Activated naive CD4-positive, alpha-beta T cell treated with anti-CD3 and anti-CD28 coated beads, Interleukin-2, amount 50 U/mL, for 24 hours (primary cell): ENCODE results near the gene PLK4.

Experiments used
- H3K27ac Mint-ChIP-seq: one replicate; pipeline ENCODE4 v1.8.0; 2021; ENCODE audit warnings: mild to moderate bottlenecking, mixed read lengths
- H3K27me3 Mint-ChIP-seq: one replicate; pipeline ENCODE4 v1.8.0; 2021; ENCODE audit warnings: mixed read lengths
- H3K36me3 Mint-ChIP-seq: one replicate; pipeline ENCODE4 v1.8.0; 2021; ENCODE audit warnings: mixed read lengths
- H3K4me1 Mint-ChIP-seq: one replicate; pipeline ENCODE4 v1.8.0; 2021; ENCODE audit warnings: mixed read lengths
- H3K4me3 Mint-ChIP-seq: one replicate; pipeline ENCODE4 v1.8.0; 2021; ENCODE audit warnings: mild to moderate bottlenecking, mixed read lengths
- H3K9me3 Mint-ChIP-seq: one replicate; pipeline ENCODE4 v1.8.0; 2021; ENCODE audit warnings: mixed read lengths

The PLK4 gene

GRCh38 chr4:127880763-127881562 lies at the start of gene PLK4:
PLK4 (plus strand) TSS chr4:127880893; CDS start chr4:127881135, 242 bp downstream.
- Mint-ChIP-seq H3K9me3 (no peaks in the 10 kb centered on the region), H3K27me3 (no peaks in the 10 kb centered on the region), H3K4me1 (peaks cover 19% of the 10 kb centered on the region), H3K4me3 (peak within 1 kb of the TSS; percentile 99), H3K27ac (peak within 1 kb of the TSS; percentile 99), H3K36me3 (peaks cover 8% of the 10 kb centered on the region)

DNA sequence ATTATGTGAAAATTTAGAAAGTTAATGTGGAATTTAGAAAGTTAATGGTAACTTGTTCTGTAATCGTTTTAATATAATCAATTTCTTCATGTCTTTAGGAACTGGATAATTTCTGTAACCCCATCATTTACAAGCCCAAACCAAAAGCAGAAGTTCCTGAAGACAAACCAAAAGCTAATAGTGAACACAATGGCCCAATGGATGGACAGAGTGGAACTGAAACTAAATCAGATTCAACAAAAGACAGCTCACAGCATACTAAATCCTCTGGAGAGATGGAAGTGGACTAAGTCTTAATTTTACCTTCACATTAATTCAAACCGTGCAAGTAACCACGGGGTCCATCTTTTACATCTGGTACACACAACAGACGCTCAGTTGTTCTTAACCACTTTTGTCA lies 48.1 kb upstream of the PLK4 start:
- H3K27me3 Mint-ChIP-seq, result no peaks in the 10 kb centered on the region
- H3K9me3 Mint-ChIP-seq, result no peaks in the 10 kb centered on the region
- H3K4me1 Mint-ChIP-seq, result no peaks in the 10 kb centered on the region
- H3K27ac Mint-ChIP-seq, result no peak overlapping the region
- no peaks in the 10 kb centered on the region for H3K36me3 Mint-ChIP-seq
- H3K4me3 Mint-ChIP-seq, result no peak overlapping the region

GRCh38 chr4:127843704-127844600 lies 36.7 kb upstream of the PLK4 start:
- peaks cover 37% of the 10 kb centered on the region for H3K36me3 Mint-ChIP-seq
- peaks cover 5% of the 10 kb centered on the region for H3K9me3 Mint-ChIP-seq
- H3K27me3 Mint-ChIP-seq, result no peaks in the 10 kb centered on the region
- no peak overlapping the region for H3K27ac Mint-ChIP-seq
- H3K4me1 Mint-ChIP-seq, result no peaks in the 10 kb centered on the region
- H3K4me3 Mint-ChIP-seq, result no peak overlapping the region

DNA sequence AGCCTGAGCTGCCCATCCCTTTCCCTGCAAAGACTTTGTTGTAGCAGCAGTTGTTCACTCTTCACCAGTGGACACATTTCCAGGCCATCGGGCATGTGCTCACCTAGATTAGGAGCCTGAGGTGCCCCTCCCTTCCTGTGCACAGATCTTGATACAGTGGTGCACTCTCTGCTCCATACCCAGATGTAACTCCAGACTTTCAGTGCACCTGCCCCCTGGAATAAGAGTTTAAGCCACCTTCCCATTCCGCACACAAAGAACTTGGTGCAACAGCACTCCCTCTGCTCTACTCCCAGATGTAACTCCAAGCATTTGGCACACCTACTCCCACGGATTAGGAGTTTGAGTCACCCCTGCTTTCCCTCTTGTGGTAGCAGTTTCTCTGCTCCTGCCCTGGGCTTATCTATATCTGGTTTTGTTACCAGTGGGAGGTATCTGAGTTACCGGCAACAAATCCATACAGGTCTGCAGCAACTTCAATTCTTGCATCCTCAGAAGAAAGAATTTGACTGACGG lies 36.0 kb upstream of the PLK4 start:
- Mint-ChIP-seq H3K27me3 (no peaks in the 10 kb centered on the region), H3K4me1 (no peaks in the 10 kb centered on the region), H3K27ac (no peak overlapping the region), H3K4me3 (no peak overlapping the region), H3K36me3 (peaks cover 41% of the 10 kb centered on the region), H3K9me3 (peaks cover 9% of the 10 kb centered on the region)

DNA sequence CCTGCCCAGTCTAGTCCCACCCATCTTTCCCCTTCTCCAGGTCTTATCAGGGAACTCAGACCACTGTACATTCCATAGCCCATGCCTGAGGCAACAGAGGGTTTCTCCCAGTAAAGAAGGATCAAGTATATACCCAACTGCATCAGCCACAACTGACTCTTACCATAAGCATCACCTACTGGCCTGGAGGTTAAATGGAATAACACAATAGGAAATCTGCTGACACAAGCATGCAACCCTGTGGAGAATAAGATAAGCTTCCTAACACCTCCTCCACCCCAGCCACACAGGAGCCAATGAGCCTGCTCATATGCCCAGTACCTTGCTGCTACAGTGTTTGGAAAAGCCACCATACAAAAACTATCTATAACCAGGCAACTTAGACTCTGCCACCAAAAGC lies 34.6 kb upstream of the PLK4 start:
- no peaks in the 10 kb centered on the region for H3K27me3 Mint-ChIP-seq
- H3K27ac Mint-ChIP-seq, result no peak overlapping the region
- peaks cover 52% of the 10 kb centered on the region for H3K36me3 Mint-ChIP-seq
- H3K4me3 Mint-ChIP-seq, result no peak overlapping the region
- no peaks in the 10 kb centered on the region for H3K4me1 Mint-ChIP-seq
- peaks cover 22% of the 10 kb centered on the region for H3K9me3 Mint-ChIP-seq

DNA sequence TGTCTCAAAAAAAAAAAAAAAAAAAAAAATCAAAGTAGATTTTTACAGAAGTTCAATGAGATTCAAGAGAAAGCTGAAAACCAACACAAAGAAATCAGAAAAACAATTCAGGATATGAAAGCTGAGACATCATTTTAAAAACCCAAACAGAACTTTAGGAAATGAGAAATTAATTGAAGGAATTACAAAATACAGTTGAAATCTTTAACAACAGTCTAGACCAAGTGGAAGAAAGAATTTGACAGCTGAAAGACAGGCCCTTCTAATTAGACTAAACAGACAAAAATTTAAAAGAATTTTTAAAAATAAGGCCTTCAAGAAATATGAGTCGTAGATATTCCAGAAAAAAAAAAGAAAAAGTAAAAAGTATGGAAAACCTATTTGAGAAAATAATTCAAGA lies 33.9 kb upstream of the PLK4 start:
- no peaks in the 10 kb centered on the region for H3K4me1 Mint-ChIP-seq
- H3K4me3 Mint-ChIP-seq, result no peak overlapping the region
- H3K27ac Mint-ChIP-seq, result no peak overlapping the region
- H3K27me3 Mint-ChIP-seq, result no peaks in the 10 kb centered on the region
- peaks cover 57% of the 10 kb centered on the region for H3K36me3 Mint-ChIP-seq
- peaks cover 28% of the 10 kb centered on the region for H3K9me3 Mint-ChIP-seq

GRCh38 chr4:127849505-127850234 lies 31.0 kb upstream of the PLK4 start:
- Mint-ChIP-seq H3K27ac (no peak overlapping the region), H3K36me3 (peaks cover 60% of the 10 kb centered on the region), H3K9me3 (peaks cover 38% of the 10 kb centered on the region), H3K27me3 (no peaks in the 10 kb centered on the region), H3K4me3 (no peak overlapping the region), H3K4me1 (no peaks in the 10 kb centered on the region)

GRCh38 chr4:127852661-127853060 lies 28.0 kb upstream of the PLK4 start:
- Mint-ChIP-seq H3K36me3 (peaks cover 51% of the 10 kb centered on the region), H3K4me3 (no peak overlapping the region), H3K9me3 (peaks cover 38% of the 10 kb centered on the region), H3K4me1 (no peaks in the 10 kb centered on the region), H3K27me3 (no peaks in the 10 kb centered on the region), H3K27ac (no peak overlapping the region)

- no peaks in the 10 kb centered on the region for H3K27me3 Mint-ChIP-seq
- peaks cover 39% of the 10 kb centered on the region for H3K9me3 Mint-ChIP-seq
- no peak overlapping the region for H3K27ac Mint-ChIP-seq
- peaks cover 7% of the 10 kb centered on the region for H3K4me1 Mint-ChIP-seq
- H3K4me3 Mint-ChIP-seq, result no peak overlapping the region
- H3K36me3 Mint-ChIP-seq, result peaks cover 43% of the 10 kb centered on the region
Observed at GRCh38 chr4:127856196-127856812, 24.4 kb upstream of the PLK4 start.

GRCh38 chr4:127856813-127857447 lies 23.8 kb upstream of the PLK4 start:
- Mint-ChIP-seq H3K4me3 (no peak overlapping the region), H3K9me3 (peaks cover 32% of the 10 kb centered on the region), H3K36me3 (peaks cover 38% of the 10 kb centered on the region), H3K27me3 (no peaks in the 10 kb centered on the region), H3K27ac (no peak overlapping the region), H3K4me1 (peaks cover 7% of the 10 kb centered on the region)

GRCh38 chr4:127857641-127858040 lies 23.1 kb upstream of the PLK4 start:
- H3K27ac Mint-ChIP-seq, result no peak overlapping the region
- H3K4me3 Mint-ChIP-seq, result no peak overlapping the region
- peaks cover 38% of the 10 kb centered on the region for H3K36me3 Mint-ChIP-seq
- H3K4me1 Mint-ChIP-seq, result peaks cover 7% of the 10 kb centered on the region
- H3K9me3 Mint-ChIP-seq, result peaks cover 29% of the 10 kb centered on the region
- no peaks in the 10 kb centered on the region for H3K27me3 Mint-ChIP-seq

- Mint-ChIP-seq H3K27me3 (no peaks in the 10 kb centered on the region), H3K4me1 (no peaks in the 10 kb centered on the region), H3K36me3 (peaks cover 9% of the 10 kb centered on the region), H3K4me3 (no peak overlapping the region), H3K27ac (no peak overlapping the region), H3K9me3 (no peaks in the 10 kb centered on the region)
Observed at GRCh38 chr4:127868196-127868595, 12.5 kb upstream of the PLK4 start.

DNA sequence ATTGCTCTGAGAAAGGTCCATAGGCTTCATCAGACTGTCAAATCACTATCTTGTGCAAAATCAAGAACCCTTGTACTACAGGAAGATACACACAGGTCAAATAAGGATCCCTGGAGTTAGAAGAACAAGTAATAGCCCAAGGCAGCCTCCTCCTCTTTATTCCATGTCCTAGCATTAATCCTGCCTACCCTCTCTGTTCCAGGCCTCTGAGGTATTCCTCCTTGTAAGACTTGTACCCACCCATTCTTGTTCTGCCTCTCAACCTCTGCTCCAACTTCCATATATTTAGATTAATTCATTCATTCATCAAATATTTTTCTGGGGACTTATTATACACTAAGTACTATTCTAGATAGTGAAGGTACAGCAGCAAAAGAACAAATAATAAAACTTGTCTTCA lies 10.4 kb upstream of the PLK4 start:
- Mint-ChIP-seq H3K36me3 (peaks cover 10% of the 10 kb centered on the region), H3K27me3 (no peaks in the 10 kb centered on the region), H3K9me3 (no peaks in the 10 kb centered on the region), H3K4me3 (no peak overlapping the region), H3K27ac (no peak overlapping the region), H3K4me1 (no peaks in the 10 kb centered on the region)

DNA sequence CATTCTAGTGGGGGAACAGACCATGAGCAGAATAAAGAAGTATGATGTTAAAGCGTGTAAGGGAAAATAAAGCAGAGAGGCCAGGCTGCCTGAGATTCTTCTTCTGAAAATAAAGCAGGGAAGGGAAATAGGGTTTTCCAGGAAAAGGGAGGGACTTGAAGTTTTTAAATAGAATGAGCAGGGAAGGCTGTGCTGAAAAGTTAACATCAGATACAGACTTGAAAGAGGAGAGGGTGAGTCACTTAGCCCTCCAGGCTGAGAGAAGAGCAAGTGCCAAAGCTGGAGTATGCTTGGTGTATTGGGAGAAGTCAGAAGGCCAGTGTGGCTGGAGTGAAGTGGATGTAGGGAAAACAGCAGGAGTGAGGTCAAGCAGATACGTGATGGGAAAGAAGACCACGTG lies 10.0 kb upstream of the PLK4 start:
- Mint-ChIP-seq H3K27ac (peak overlapping the region; percentile 19), H3K4me3 (no peak overlapping the region), H3K36me3 (peaks cover 12% of the 10 kb centered on the region), H3K9me3 (no peaks in the 10 kb centered on the region), H3K27me3 (no peaks in the 10 kb centered on the region), H3K4me1 (no peaks in the 10 kb centered on the region)

- Mint-ChIP-seq H3K27me3 (no peaks in the 10 kb centered on the region), H3K36me3 (peaks cover 9% of the 10 kb centered on the region)
Observed at GRCh38 chr4:127875791-127876190, 4.9 kb upstream of the PLK4 start.

More at GRCh38 chr4:127875791-127876190, 4.9 kb upstream of the PLK4 start:
- H3K9me3 Mint-ChIP-seq, result no peaks in the 10 kb centered on the region
- no peak overlapping the region for H3K27ac Mint-ChIP-seq
- H3K4me3 Mint-ChIP-seq, result no peak overlapping the region
- H3K4me1 Mint-ChIP-seq, result peaks cover 13% of the 10 kb centered on the region
